Measurements from ENCODE around the gene SERP1.
"Not testable (repeated sequence)": the region's sequence is repeated elsewhere in the genome, so short reads cannot be mapped to it uniquely, and the experiment has no call there.

The SERP1 gene

GRCh38 chr3:150538324-150539208 is 7.7 kb downstream of the SERP1 start:
- DNase-seq = no peak

GRCh38 chr3:150535204-150535603 is 11.1 kb downstream of the SERP1 start:
- DNase-seq = no peak

- DNase-seq = no peak
Observed at GRCh38 chr3:150531775-150532174, 14.5 kb downstream of the SERP1 start.

GRCh38 chr3:150528354-150528797 is 17.9 kb downstream of the SERP1 start:
- DNase-seq = no peak

- no peak for DNase-seq
Observed at GRCh38 chr3:150527464-150528255, 18.6 kb downstream of the SERP1 start.

- no peak for DNase-seq
Observed at GRCh38 chr3:150523538-150523937, 22.8 kb downstream of the SERP1 start.

GRCh38 chr3:150521463-150521862 is 24.8 kb downstream of the SERP1 start:
- DNase-seq = no peak

GRCh38 chr3:150520408-150520807 is 25.9 kb downstream of the SERP1 start:
- DNase-seq = no peak

- no peak for DNase-seq
Observed at GRCh38 chr3:150519026-150519425, 27.3 kb downstream of the SERP1 start.

- DNase-seq = no peak
Observed at GRCh38 chr3:150515210-150515609, 31.1 kb downstream of the SERP1 start.

- DNase-seq = no peak
Observed at GRCh38 chr3:150511122-150511821, 35.0 kb downstream of the SERP1 start.

GRCh38 chr3:150509780-150510179 is 36.5 kb downstream of the SERP1 start:
- DNase-seq = no peak

- DNase-seq = no peak
Observed at GRCh38 chr3:150508401-150508800, 37.9 kb downstream of the SERP1 start.

- DNase-seq = no peak
Observed at GRCh38 chr3:150504483-150504882, 41.8 kb downstream of the SERP1 start.

GRCh38 chr3:150503402-150504099 is 42.7 kb downstream of the SERP1 start:
- DNase-seq = no peak

GRCh38 chr3:150500960-150501359 is 45.3 kb downstream of the SERP1 start:
- not testable (repeated sequence) for DNase-seq

GRCh38 chr3:150497956-150498355 is 48.3 kb downstream of the SERP1 start:
- DNase-seq = no peak

- peak in 1 of 5 donors; percentile 33 for DNase-seq
Observed at GRCh38 chr3:150495563-150496168, 50.6 kb downstream of the SERP1 start.

- no peak for DNase-seq
Observed at GRCh38 chr3:150495149-150495548, 51.1 kb downstream of the SERP1 start.

GRCh38 chr3:150494411-150494977 is 51.8 kb downstream of the SERP1 start:
- no peak for DNase-seq

Measured in T-helper 1 cell (primary cell).